Activated CD8-positive, alpha-beta memory T cell treated with anti-CD3 and anti-CD28 coated beads, Interleukin-2, amount 50 U/mL, for 4 hours (primary cell): ENCODE results near the gene CNOT1.
A peak's percentile ranks its signal among the peaks of the same experiment; 100 is the strongest.
"Not testable (repeated sequence)": the region's sequence is repeated elsewhere in the genome, so short reads cannot be mapped to it uniquely, and the experiment has no call there.

Source experiments
- DNase-seq: peaks from one replicate; pipeline ENCODE4 v3.0.0-alpha.2; 2020

CNOT1 gene

GRCh38 chr16:58577141-58577540, 52.5 kb downstream of the CNOT1 start:
- no peak for DNase-seq

GRCh38 chr16:58574895-58575294, 54.7 kb downstream of the CNOT1 start:
- no peak for DNase-seq

GRCh38 chr16:58565697-58566096, 63.9 kb downstream of the CNOT1 start:
- not testable (repeated sequence) for DNase-seq

GRCh38 chr16:58563775-58564174, 65.9 kb downstream of the CNOT1 start:
- DNase-seq, result no peak

- no peak for DNase-seq
Measured at GRCh38 chr16:58563235-58563634, 66.4 kb downstream of the CNOT1 start.

- no peak for DNase-seq
Measured at GRCh38 chr16:58556678-58557077, 72.9 kb downstream of the CNOT1 start.

GRCh38 chr16:58551496-58551895, 78.1 kb downstream of the CNOT1 start:
- no peak for DNase-seq

GRCh38 chr16:58548378-58548777, 81.2 kb downstream of the CNOT1 start:
- no peak for DNase-seq

GRCh38 chr16:58543685-58544084, 85.9 kb downstream of the CNOT1 start:
- DNase-seq, result no peak

GRCh38 chr16:58542291-58542690, 87.3 kb downstream of the CNOT1 start:
- DNase-seq, result no peak

GRCh38 chr16:58541711-58542110, 87.9 kb downstream of the CNOT1 start:
- DNase-seq, result no peak

GRCh38 chr16:58537124-58537906, 92.3 kb downstream of the CNOT1 start:
- DNase-seq, result no peak

GRCh38 chr16:58536278-58536677, 93.3 kb downstream of the CNOT1 start:
- no peak for DNase-seq

GRCh38 chr16:58535100-58535499, 94.5 kb downstream of the CNOT1 start:
- no peak for DNase-seq

GRCh38 chr16:58533751-58534470, 95.7 kb downstream of the CNOT1 start:
- DNase-seq, result no peak

- no peak for DNase-seq
Measured at GRCh38 chr16:58532414-58532813, 97.2 kb downstream of the CNOT1 start.

- DNase-seq, result no peak
Measured at GRCh38 chr16:58530179-58530578, 99.4 kb downstream of the CNOT1 start.

GRCh38 chr16:58519707-58520106, 109.9 kb downstream of the CNOT1 start:
- no peak for DNase-seq

- no peak for DNase-seq
Measured at GRCh38 chr16:58518980-58519368, 110.7 kb downstream of the CNOT1 start.

GRCh38 chr16:58518083-58518979, 111.3 kb downstream of the CNOT1 start:
- no peak for DNase-seq

GRCh38 chr16:58516768-58517107, 112.9 kb downstream of the CNOT1 start:
- no peak for DNase-seq

- DNase-seq, result peak; percentile 48
Measured at GRCh38 chr16:58515871-58516767, 113.5 kb downstream of the CNOT1 start.
